GM21447 (cell line): Measurements from ENCODE around the gene LTV1.
"Not testable (repeated sequence)": the region's sequence is repeated elsewhere in the genome, so short reads cannot be mapped to it uniquely, and the experiment has no call there.

ENCODE experiments used
- ATAC-seq: cut with Tn5 transposase; IDR thresholded peaks from one replicate; pipeline ENCODE4 v1.9.1; 2021; ENCODE audit not compliant: unreplicated experiment

The LTV1 gene

GRCh38 chr6:143842902-143843676 lies at the start of gene LTV1:
Gene LTV1 (plus strand): TSS chr6:143843338. CDS start chr6:143843478, 140 bp downstream.
- ATAC-seq: peak; percentile 99

- not testable (repeated sequence) for ATAC-seq
Observed at GRCh38 chr6:143796551-143796950, 46.6 kb upstream of the LTV1 start.

- ATAC-seq: not testable (repeated sequence)
Observed at GRCh38 chr6:143798487-143798886, 44.7 kb upstream of the LTV1 start.

GRCh38 chr6:143802833-143803565 lies 40.1 kb upstream of the LTV1 start:
- ATAC-seq: no peak

GRCh38 chr6:143803769-143804568 lies 39.2 kb upstream of the LTV1 start:
- no peak for ATAC-seq

GRCh38 chr6:143804835-143805239 lies 38.3 kb upstream of the LTV1 start:
- no peak for ATAC-seq

GRCh38 chr6:143806282-143807102 lies 36.6 kb upstream of the LTV1 start:
- no peak for ATAC-seq

- no peak for ATAC-seq
Observed at GRCh38 chr6:143807103-143807772, 35.9 kb upstream of the LTV1 start.

- ATAC-seq: no peak
Observed at GRCh38 chr6:143810745-143811144, 32.4 kb upstream of the LTV1 start.

GRCh38 chr6:143811501-143812157 lies 31.5 kb upstream of the LTV1 start:
- ATAC-seq: no peak

GRCh38 chr6:143817621-143818020 lies 25.5 kb upstream of the LTV1 start:
- ATAC-seq: no peak

- ATAC-seq: no peak
Observed at GRCh38 chr6:143821359-143821758, 21.8 kb upstream of the LTV1 start.

- no peak for ATAC-seq
Observed at GRCh38 chr6:143822584-143823024, 20.5 kb upstream of the LTV1 start.

GRCh38 chr6:143823548-143823947 lies 19.6 kb upstream of the LTV1 start:
- ATAC-seq: no peak

- ATAC-seq: no peak
Observed at GRCh38 chr6:143828572-143828971, 14.6 kb upstream of the LTV1 start.

GRCh38 chr6:143836150-143836549 lies 7.0 kb upstream of the LTV1 start:
- no peak for ATAC-seq

GRCh38 chr6:143838395-143838794 lies 4.7 kb upstream of the LTV1 start:
- ATAC-seq: no peak

GRCh38 chr6:143839196-143839595 lies 3.9 kb upstream of the LTV1 start:
- ATAC-seq: no peak

- no peak for ATAC-seq
Observed at GRCh38 chr6:143840595-143841265, 2.4 kb upstream of the LTV1 start.
